B cell (primary cell): ENCODE results near the gene KIRREL3. TPM values are rescaled to one million over a fixed set of nuclear protein-coding genes. Genes with fewer than 3 reads are reported as not detected.

Source experiments
- ATAC-seq: fragments of 200-7000 bp; cut with Tn5 transposase; one replicate; pipeline ENCODE4 v1.10.0; 2021; ENCODE audit warnings: low read depth, mild to moderate bottlenecking, moderate number of reproducible peaks, moderate library complexity
- CTCF ChIA-PET: fragments of 350-600 bp; sonication (Branson Sonifier 250); formaldehyde crosslinking; loops from one replicate; lab custom pipeline; 2021; ENCODE audit warnings: antibody characterized with exemption, inconsistent platforms; lab: Charles Lee
- POLR2A ChIA-PET: fragments of 350-600 bp; sonication (Branson Sonifier 250); formaldehyde crosslinking; loops from one replicate; lab custom pipeline; 2021; ENCODE audit warnings: antibody characterized with exemption; lab: Charles Lee
- DNase-seq: peaks from one replicate; pipeline ENCODE4 v3.0.0; 2013
- H2AFZ ChIP-seq: 2 replicates; pipeline ENCODE4 v1.6.1; 2012; ENCODE audit warnings: mild to moderate bottlenecking, low read depth, low read length; ENCODE audit not compliant: insufficient read depth, poor library complexity, severe bottlenecking
- H3K27ac ChIP-seq, 2 donors: 1 replicate in 1 of 2; 2 replicates in 1 of 2; pipeline ENCODE4 v1.5.1; 2012 to 2013; ENCODE audit warnings: low read length in 2 of 2, mild to moderate bottlenecking in 2 of 2, moderate library complexity in 1 of 2
- H3K27me3 ChIP-seq, 4 experiments: fragments of 200-600 bp in 1 of 4; sonication (generic) in 1 of 4; replicated peaks in 1 of 4; 1 replicate in 2 of 4; 2 replicates in 2 of 4; pipeline versions ENCODE4 v1.6.1 to v1.7.0; 2013 to 2016; ENCODE audit warnings: low read length in 3 of 4, mild to moderate bottlenecking in 2 of 4, mixed read lengths in 1 of 4, moderate library complexity in 1 of 4; ENCODE audit not compliant: insufficient read depth in 4 of 4, control insufficient read depth in 3 of 4; ENCODE audit errors: control extremely low read depth in 1 of 4
- H3K36me3 ChIP-seq, 2 experiments: replicated peaks in 1 of 2; 1 replicate in 1 of 2; 2 replicates in 1 of 2; pipeline versions ENCODE4 v1.6.1 to v1.7.1; 2013; ENCODE audit warnings: low read length in 1 of 2; ENCODE audit not compliant: insufficient read depth in 2 of 2, control insufficient read depth in 1 of 2; ENCODE audit errors: control extremely low read depth in 1 of 2, extremely low read depth in 1 of 2
- H3K4me1 ChIP-seq, 2 donors: fragments of 200-600 bp in 1 of 2; sonication (generic) in 1 of 2; 1 replicate in 1 of 2; 2 replicates in 1 of 2; pipeline versions ENCODE4 v1.5.1 to v1.6.1; 2013 to 2017; ENCODE audit warnings: low read length in 2 of 2; ENCODE audit not compliant: control insufficient read depth in 2 of 2, insufficient read depth in 2 of 2
- H3K4me2 ChIP-seq: replicated peaks from 2 replicates; pipeline ENCODE3; 2012; ENCODE audit warnings: mild to moderate bottlenecking, low read depth, low read length; ENCODE audit not compliant: poor library complexity, severe bottlenecking
- H3K4me3 ChIP-seq, 5 experiments: fragments of 200-600 bp in 1 of 5; sonication (generic) in 1 of 5; 1 replicate in 3 of 5; 2 replicates in 2 of 5; pipeline versions ENCODE4 v1.5.1 to v1.7.0; 2011 to 2016; ENCODE audit warnings: low read length in 4 of 5, mild to moderate bottlenecking in 4 of 5, low read depth in 2 of 5, control low read depth in 1 of 5, moderate library complexity in 1 of 5; ENCODE audit not compliant: insufficient read depth in 1 of 5; ENCODE audit errors: control extremely low read depth in 1 of 5, extremely low read depth in 1 of 5
- H3K79me2 ChIP-seq: fragments of 200-600 bp; sonication (generic); one replicate; pipeline ENCODE4 v1.6.0; 2016; ENCODE audit warnings: low read length; ENCODE audit not compliant: control insufficient read depth, insufficient read depth
- H3K9ac ChIP-seq: fragments of 200-600 bp; sonication (generic); 2 replicates; pipeline ENCODE4 v1.6.1; 2017; ENCODE audit warnings: mild to moderate bottlenecking, low read length, moderate library complexity
- H3K9me3 ChIP-seq, 3 donors: one replicate each; pipeline versions ENCODE4 v1.6.1 to v1.7.1; 2013; ENCODE audit warnings: low read length in 2 of 3; ENCODE audit not compliant: control insufficient read depth in 2 of 3, insufficient read depth in 1 of 3; ENCODE audit errors: control extremely low read depth in 1 of 3
- H4K20me1 ChIP-seq: 2 replicates; pipeline ENCODE4 v1.6.0; 2012; ENCODE audit warnings: mild to moderate bottlenecking, low read length; ENCODE audit not compliant: insufficient read depth, control insufficient read depth, poor library complexity, severe bottlenecking
- H3K27ac Mint-ChIP-seq: one replicate; pipeline ENCODE4 v1.8.0; 2021; ENCODE audit warnings: mixed read lengths
- H3K27me3 Mint-ChIP-seq: one replicate; pipeline ENCODE4 v1.8.0; 2021; ENCODE audit warnings: mixed read lengths
- H3K4me1 Mint-ChIP-seq: one replicate; pipeline ENCODE4 v1.8.0; 2021; ENCODE audit warnings: mixed read lengths
- H3K4me3 Mint-ChIP-seq: one replicate; pipeline ENCODE4 v1.8.0; 2021; ENCODE audit warnings: mixed read lengths
- H3K9me3 Mint-ChIP-seq: one replicate; pipeline ENCODE4 v1.8.0; 2022; ENCODE audit warnings: mixed read lengths; ENCODE audit not compliant: insufficient read depth
- CTCF ChIP-seq: fragments of 200-600 bp; IDR thresholded peaks from one replicate; pipeline ENCODE4 v1.8.0; 2022; ENCODE audit warnings: antibody characterized with exemption, mild to moderate bottlenecking
- EZH2 ChIP-seq: IDR thresholded peaks from 2 replicates; pipeline ENCODE4 v1.6.1; 2012; ENCODE audit warnings: borderline replicate concordance, low read depth, mild to moderate bottlenecking, moderate library complexity, low read length; ENCODE audit not compliant: insufficient read depth, poor library complexity, severe bottlenecking
- WGBS: methylation state at CpG from one replicate; pipeline ENCODE4 v1.1.5; 2013; ENCODE audit warnings: missing lambda C conversion rate; ENCODE audit not compliant: insufficient coverage; 5-methylcytosine and 5-hydroxymethylcytosine counted together
- intact Hi-C: fragments of 100-400 bp; cut with micrococcal nuclease; formaldehyde crosslinking; loops from one replicate; pipeline ENCODE4 v1.10.0; 2022
- polyA plus RNA-seq: library from polyadenylated mRNA; depleted of rRNA; stranded (reverse); fragments of >200 nt; gene quantifications from 2 replicates; pipeline ENCODE4 v1.2.3, GENCODE V29; 2012
- total RNA-seq, 2 donors: library from RNA; stranded (reverse); fragments of 120-200 nt in 1 of 2; gene quantifications; 1 replicate in 1 of 2; 2 replicates in 1 of 2; pipeline versions ENCODE4 v1.2.3 to v1.2.4, GENCODE V29; 2013 to 2022

KIRREL3 gene
- total and polyA plus RNA-seq, 2 donors (not counting 1 experiment from before 2014, with no cell fraction given): not detected

GRCh38 chr11:126793596-126793995, 207.0 kb downstream of the KIRREL3 start:
- Histone ChIP-seq H3K4me3 (no peak overlapping the region), H4K20me1 (no peaks in the 10 kb centered on the region), H3K36me3 (no peaks in the 10 kb centered on the region), H2AFZ (no peak overlapping the region), H3K4me2 (no peak overlapping the region), H3K27ac (no peak overlapping the region), H3K4me1 (no peaks in the 10 kb centered on the region), H3K9me3 (peaks cover 0 to 5% (median 0%) of the 10 kb centered on the region in 3 donors), H3K9ac (no peak overlapping the region), H3K27me3 (no peaks in the 10 kb centered on the region), H3K79me2 (no peaks in the 10 kb centered on the region)
- DNase-seq (no peak), ATAC-seq (no peak)
- H3K4me1 Mint-ChIP-seq: no peaks in the 10 kb centered on the region
- peaks cover 5% of the 10 kb centered on the region for H3K27me3 Mint-ChIP-seq
- ChIA-PET CTCF (no interaction called here), POLR2A (no interaction called here)
- intact Hi-C loops: no loop called here
- 85% methylated on average over 2 of the region's 6 CpGs for WGBS
- no peak overlapping the region for H3K4me3 Mint-ChIP-seq
- TF ChIP-seq EZH2 (no peak), CTCF (no peak)
- no peaks in the 10 kb centered on the region for H3K9me3 Mint-ChIP-seq
- no peak overlapping the region for H3K27ac Mint-ChIP-seq

GRCh38 chr11:126791991-126792390, 208.6 kb downstream of the KIRREL3 start:
- no peak overlapping the region for H3K9ac ChIP-seq
- H3K27me3 ChIP-seq: no peaks in the 10 kb centered on the region
- DNase-seq (no peak), ATAC-seq (no peak)
- no peak overlapping the region for H3K27ac Mint-ChIP-seq
- WGBS: 82% methylated on average over 4 of the region's 7 CpGs
- no peak overlapping the region for H3K4me3 Mint-ChIP-seq
- H3K9me3 ChIP-seq: peaks cover 0 to 5% (median 0%) of the 10 kb centered on the region in 3 donors
- H3K4me2 ChIP-seq: no peak overlapping the region
- TF ChIP-seq EZH2 (no peak), CTCF (no peak)
- H3K9me3 Mint-ChIP-seq: no peaks in the 10 kb centered on the region
- no peak overlapping the region for H2AFZ ChIP-seq
- no peaks in the 10 kb centered on the region for H4K20me1 ChIP-seq
- H3K4me3 ChIP-seq: no peak overlapping the region
- no peaks in the 10 kb centered on the region for H3K4me1 Mint-ChIP-seq
- no peaks in the 10 kb centered on the region for H3K79me2 ChIP-seq
- CTCF ChIA-PET: no interaction called here
- intact Hi-C loops: no loop called here
- POLR2A ChIA-PET: no interaction called here
- H3K4me1 ChIP-seq: no peaks in the 10 kb centered on the region
- peaks cover 5% of the 10 kb centered on the region for H3K27me3 Mint-ChIP-seq
- no peak overlapping the region for H3K27ac ChIP-seq
- H3K36me3 ChIP-seq: no peaks in the 10 kb centered on the region
